A673 (cell line): ENCODE data around the gene RASAL2. TPM values are rescaled to one million over a fixed set of nuclear protein-coding genes. Genes with fewer than 3 reads are reported as not detected.

ENCODE experiments used
- BruUV-seq: library from RNA; stranded (reverse); fragments of 400-500 nt; replicated peaks from 2 replicates; lab custom pipeline; 2021; lab: Mats Ljungman, UMichigan
- CTCF ChIA-PET: fragments of 300-600 bp; sonication (Branson Sonifier 250); formaldehyde crosslinking; loops from one replicate; lab custom pipeline; 2022; ENCODE audit warnings: antibody characterized with exemption; lab: Charles Lee
- POLR2A ChIA-PET: fragments of 300-600 bp; sonication (Branson Sonifier 250); formaldehyde crosslinking; loops from one replicate; lab custom pipeline; 2022; ENCODE audit warnings: antibody characterized with exemption; ENCODE audit not compliant: low non-redundant PET; lab: Charles Lee
- DNase-seq: peaks from one replicate; pipeline ENCODE4 v3.0.0-alpha.2; 2015; ENCODE audit warnings: low spot score
- H3K27ac ChIP-seq: fragments of 200-600 bp; sonication (generic); 2 replicates; pipeline ENCODE4 v1.5.1; 2016; ENCODE audit warnings: mixed run types, low read depth, mild to moderate bottlenecking, mixed read lengths, antibody characterized with exemption, low read length; ENCODE audit not compliant: poor library complexity, severe bottlenecking
- H3K27me3 ChIP-seq: fragments of 200-600 bp; sonication (generic); replicated peaks from 2 replicates; pipeline ENCODE4 v1.6.1; 2017; ENCODE audit warnings: mixed run types, low read depth, mild to moderate bottlenecking, mixed read lengths, antibody characterized with exemption, low read length; ENCODE audit not compliant: insufficient read depth, poor library complexity
- H3K36me3 ChIP-seq: fragments of 200-600 bp; sonication (generic); 2 replicates; pipeline ENCODE4 v1.6.1; 2016; ENCODE audit warnings: mixed run types, mild to moderate bottlenecking, mixed read lengths, antibody characterized with exemption, low read length; ENCODE audit not compliant: insufficient read depth, poor library complexity, severe bottlenecking
- H3K4me1 ChIP-seq: fragments of 200-600 bp; sonication (generic); 2 replicates; pipeline ENCODE4 v1.6.1; 2017; ENCODE audit warnings: mixed run types, mild to moderate bottlenecking, mixed read lengths, antibody characterized with exemption, low read length; ENCODE audit not compliant: insufficient read depth, poor library complexity, severe bottlenecking
- H3K4me3 ChIP-seq: fragments of 200-600 bp; sonication (generic); 2 replicates; pipeline ENCODE4 v1.5.1; 2016; ENCODE audit warnings: low read depth, mixed run types, mild to moderate bottlenecking, mixed read lengths, low read length; ENCODE audit not compliant: poor library complexity, severe bottlenecking
- H3K9me3 ChIP-seq: fragments of 200-600 bp; sonication (generic); 2 replicates; pipeline ENCODE4 v1.6.1; 2016; ENCODE audit warnings: mixed run types, low read depth, mild to moderate bottlenecking, mixed read lengths, antibody characterized with exemption, low read length; ENCODE audit not compliant: poor library complexity, severe bottlenecking
- CTCF ChIP-seq: fragments of 300-800, 200-600 bp; sonication (generic); conservative IDR thresholded peaks from 2 replicates; pipeline ENCODE4 v1.5.1; 2017; ENCODE audit warnings: low read depth, mild to moderate bottlenecking, antibody characterized with exemption, low read length, moderate library complexity, mixed read lengths
- EZH2 ChIP-seq: fragments of 200-600 bp; sonication (generic); IDR thresholded peaks from 2 replicates; pipeline ENCODE4 v1.6.1; 2017; ENCODE audit warnings: borderline replicate concordance, low read depth, mild to moderate bottlenecking, mixed read lengths, antibody characterized with exemption, low read length; ENCODE audit not compliant: poor library complexity, severe bottlenecking
- intact Hi-C: fragments of 100-400 bp; cut with micrococcal nuclease; formaldehyde crosslinking; loops from one replicate; pipeline ENCODE4 v1.10.0; 2022; ENCODE audit not compliant: unreplicated experiment
- total RNA-seq: library from RNA; stranded (reverse); gene quantifications from 2 replicates; pipeline ENCODE4 v1.2.3, GENCODE V29; 2021

The RASAL2 gene
- total RNA-seq, 1 experiment from 2014 or later, result 8.3 TPM

GRCh38 chr1:178150610-178151009 lies 56.7 kb downstream of the RASAL2 start:
- TF ChIP-seq CTCF (no peak), EZH2 (no peak)
- no peak overlapping the region for H3K4me3 ChIP-seq
- H3K4me1 ChIP-seq, result no peaks in the 10 kb centered on the region
- POLR2A ChIA-PET, result no interaction called here
- H3K36me3 ChIP-seq, result no peaks in the 10 kb centered on the region
- intact Hi-C loops, result no loop called here
- DNase-seq, result no peak
- H3K27ac ChIP-seq, result no peak overlapping the region
- no peaks in the 10 kb centered on the region for H3K9me3 ChIP-seq
- BruUV-seq, result no TSS peak
- CTCF ChIA-PET, result no interaction called here
- no peaks in the 10 kb centered on the region for H3K27me3 ChIP-seq

- Histone ChIP-seq H3K9me3 (no peaks in the 10 kb centered on the region), H3K27ac (no peak overlapping the region), H3K36me3 (no peaks in the 10 kb centered on the region), H3K4me3 (no peak overlapping the region), H3K27me3 (no peaks in the 10 kb centered on the region), H3K4me1 (no peaks in the 10 kb centered on the region)
- DNase-seq, result no peak
- intact Hi-C loops, result no loop called here
- CTCF ChIA-PET, result no interaction called here
- BruUV-seq, result no TSS peak
- POLR2A ChIA-PET, result no interaction called here
- no peak for TF ChIP-seq EZH2
- TF ChIP-seq CTCF, result no peak
Measured at GRCh38 chr1:178151831-178152230, 57.9 kb downstream of the RASAL2 start.

- intact Hi-C loops, result no loop called here
- DNase-seq, result no peak
- H3K36me3 ChIP-seq, result no peaks in the 10 kb centered on the region
- TF ChIP-seq CTCF, result no peak
- no peak for TF ChIP-seq EZH2
- H3K4me3 ChIP-seq, result no peak overlapping the region
- H3K4me1 ChIP-seq, result no peaks in the 10 kb centered on the region
- no peaks in the 10 kb centered on the region for H3K27me3 ChIP-seq
- ChIA-PET POLR2A (no interaction called here), CTCF (no interaction called here)
- no peak overlapping the region for H3K27ac ChIP-seq
- no peaks in the 10 kb centered on the region for H3K9me3 ChIP-seq
- no TSS peak for BruUV-seq
Measured at GRCh38 chr1:178155481-178156255, 61.8 kb downstream of the RASAL2 start.
